Testis (tissue), 5 donors: ENCODE measurements around the gene TMEM219. TPM values are rescaled to one million over a fixed set of nuclear protein-coding genes. Genes with fewer than 3 reads are reported as not detected.

Source experiments
- DNase-seq: peaks from one replicate; pipeline ENCODE4 v3.0.0-alpha.2; 2019
- H3K27ac ChIP-seq, 2 donors: fragments of 200-600 bp; sonication (generic); one replicate each; pipeline ENCODE4 v1.5.1; 2019
- H3K27me3 ChIP-seq: fragments of 200-600 bp; sonication (generic); one replicate; pipeline ENCODE4 v1.5.1; 2019
- H3K36me3 ChIP-seq: fragments of 200-600 bp; sonication (generic); one replicate; pipeline ENCODE4 v1.5.1; 2017; ENCODE audit warnings: low read depth; ENCODE audit errors: missing control alignments
- H3K4me1 ChIP-seq: fragments of 200-600 bp; sonication (generic); one replicate; pipeline ENCODE4 v1.5.1; 2019
- H3K4me3 ChIP-seq, 2 donors: fragments of 200-600 bp; sonication (generic); one replicate each; pipeline ENCODE4 v1.5.1; 2017 to 2019
- H3K9me3 ChIP-seq: fragments of 200-600 bp; sonication (generic); one replicate; pipeline ENCODE4 v1.5.1; 2017
- POLR2A ChIP-seq: fragments of 450-650 bp; IDR thresholded peaks from one replicate; pipeline ENCODE4 v1.6.1; 2017; ENCODE audit warnings: antibody characterized with exemption, mild to moderate bottlenecking, moderate library complexity
- WGBS, 2 donors: methylation state at CpG; one replicate each; pipeline ENCODE4 v1.1.5; 2018; 5-methylcytosine and 5-hydroxymethylcytosine counted together
- intact Hi-C: fragments of 100-400 bp; cut with DNase I; formaldehyde crosslinking; loops from one replicate; pipeline ENCODE4 v1.15.1; 2023; ENCODE audit warnings: low total_unique reads
- long read RNA-seq, 2 donors: transcript quantifications; one replicate each; lab custom pipeline, GENCODE V29; 2026
- polyA plus RNA-seq: library from polyadenylated mRNA; stranded (reverse); fragments of 350-450 nt; fragmentation: Illumina TruSeq; extraction: RNeasy Lipid Tissue Mini Kit (QIAGEN cat#74804); gene quantifications from one replicate; pipeline ENCODE4 v1.2.3, GENCODE V29; 2014; ENCODE audit warnings: low read depth, low replicate concordance; ENCODE audit not compliant: insufficient read depth
- total RNA-seq, 2 donors: library from RNA; depleted of rRNA; stranded (reverse); fragments of >200 nt; gene quantifications; one replicate each; pipeline ENCODE4 v1.2.3, GENCODE V29; 2016
- TF ChIP-seq, protein P1 (sequence below), 3 experiments: fragments of 450-650 bp in 2 of 3; fragments of 200-600 bp in 1 of 3; sonication (generic) in 1 of 3; IDR thresholded peaks; one replicate each; pipeline ENCODE4 v1.5.1; 2016 to 2019; ENCODE audit warnings: antibody characterized with exemption in 3 of 3, mild to moderate bottlenecking in 2 of 3, moderate library complexity in 1 of 3

The TMEM219 gene, protein sequence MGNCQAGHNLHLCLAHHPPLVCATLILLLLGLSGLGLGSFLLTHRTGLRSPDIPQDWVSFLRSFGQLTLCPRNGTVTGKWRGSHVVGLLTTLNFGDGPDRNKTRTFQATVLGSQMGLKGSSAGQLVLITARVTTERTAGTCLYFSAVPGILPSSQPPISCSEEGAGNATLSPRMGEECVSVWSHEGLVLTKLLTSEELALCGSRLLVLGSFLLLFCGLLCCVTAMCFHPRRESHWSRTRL
- 100 to 1,000 TPM; 160 to 203 TPM for total RNA-seq
- polyA plus RNA-seq: 280 TPM
- long read RNA-seq, donor 1, transcript TMEM219-204 (5 exons, 1,292 nt): major isoform, 32 of 80 reads
- long read RNA-seq, donor 1, transcript TMEM219-201 (6 exons, 999 nt): minor isoform, 25 of 80 reads
- long read RNA-seq, donor 1, partial matches to known transcripts: 5 of 80 reads
- long read RNA-seq, donor 1, other reads (novel, unspliced or antisense): 17 of 80 reads
- long read RNA-seq, donor 2, transcript TMEM219-201 (6 exons, 999 nt): minor isoform, 12 of 52 reads
- long read RNA-seq, donor 2, transcript TMEM219-204 (5 exons, 1,292 nt): major isoform, 16 of 52 reads
- long read RNA-seq, donor 2, partial matches to known transcripts: 9 of 52 reads
- long read RNA-seq, donor 2, other reads (novel, unspliced or antisense): 14 of 52 reads

DNA sequence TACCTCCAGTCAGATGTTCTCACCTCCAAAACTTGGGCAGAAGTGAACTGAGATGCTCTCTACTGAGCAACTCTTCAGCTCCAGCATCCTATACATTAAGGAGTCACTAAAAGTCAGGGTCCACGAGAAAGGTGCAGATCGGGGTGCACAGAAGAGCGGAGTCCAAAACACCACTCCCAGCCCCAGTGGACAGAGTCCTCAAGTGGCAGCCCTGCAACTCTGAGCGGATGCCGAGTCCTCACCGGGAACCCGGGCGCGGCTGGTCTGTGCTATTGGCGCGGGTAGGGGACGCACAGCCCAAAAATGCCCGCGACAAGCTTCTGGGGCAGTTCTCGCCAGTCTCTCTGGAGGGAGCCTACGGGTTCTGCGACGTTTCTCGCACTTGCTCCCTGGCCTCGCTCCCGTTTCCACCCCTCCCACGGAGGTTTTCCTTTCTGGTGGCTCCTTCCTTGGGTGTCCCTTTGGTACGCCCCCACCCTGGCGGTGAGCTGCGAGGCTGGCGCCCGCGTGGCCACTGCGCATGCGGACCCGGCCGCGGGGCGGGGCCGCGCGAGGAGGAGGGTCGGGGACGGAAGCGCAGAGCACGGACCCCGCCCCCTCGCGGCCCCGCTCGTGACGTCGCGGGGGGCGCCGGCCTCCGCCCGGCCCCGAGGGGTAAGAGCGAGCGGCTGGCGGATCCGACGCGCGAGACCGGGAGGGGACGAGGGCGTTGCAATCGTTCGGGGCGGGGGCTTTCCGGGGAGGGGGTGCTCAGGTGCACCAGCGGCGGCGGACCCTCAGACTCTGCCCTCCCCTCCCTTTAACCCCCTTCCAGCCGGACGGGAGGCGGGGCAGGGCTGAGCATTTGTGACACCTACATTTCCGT lies at the start of gene TMEM219:
Gene TMEM219, plus strand, starts transcription at position 601 of the 865 bp plus-strand sequence. CDS start 1,065 bp downstream, outside the sequence.
- peak; percentile 93 for DNase-seq
- WGBS, 2 donors: 1 to 2% methylated on average over 11 to 72 of the region's 75 CpGs
- peak within 1 kb of the TSS; percentile 81 to 89 for H3K4me3 ChIP-seq
- TF ChIP-seq, protein P1, sequence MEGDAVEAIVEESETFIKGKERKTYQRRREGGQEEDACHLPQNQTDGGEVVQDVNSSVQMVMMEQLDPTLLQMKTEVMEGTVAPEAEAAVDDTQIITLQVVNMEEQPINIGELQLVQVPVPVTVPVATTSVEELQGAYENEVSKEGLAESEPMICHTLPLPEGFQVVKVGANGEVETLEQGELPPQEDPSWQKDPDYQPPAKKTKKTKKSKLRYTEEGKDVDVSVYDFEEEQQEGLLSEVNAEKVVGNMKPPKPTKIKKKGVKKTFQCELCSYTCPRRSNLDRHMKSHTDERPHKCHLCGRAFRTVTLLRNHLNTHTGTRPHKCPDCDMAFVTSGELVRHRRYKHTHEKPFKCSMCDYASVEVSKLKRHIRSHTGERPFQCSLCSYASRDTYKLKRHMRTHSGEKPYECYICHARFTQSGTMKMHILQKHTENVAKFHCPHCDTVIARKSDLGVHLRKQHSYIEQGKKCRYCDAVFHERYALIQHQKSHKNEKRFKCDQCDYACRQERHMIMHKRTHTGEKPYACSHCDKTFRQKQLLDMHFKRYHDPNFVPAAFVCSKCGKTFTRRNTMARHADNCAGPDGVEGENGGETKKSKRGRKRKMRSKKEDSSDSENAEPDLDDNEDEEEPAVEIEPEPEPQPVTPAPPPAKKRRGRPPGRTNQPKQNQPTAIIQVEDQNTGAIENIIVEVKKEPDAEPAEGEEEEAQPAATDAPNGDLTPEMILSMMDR (IDR thresholded peaks at IDR 0.05): peak; percentile 21 to 83 (median 80)
- TF ChIP-seq POLR2A: peak; percentile 39
- no peaks in the 10 kb centered on the region for H3K36me3 ChIP-seq
- peak within 1 kb of the TSS; percentile 89 to 96 for H3K27ac ChIP-seq
- H3K9me3 ChIP-seq: no peaks in the 10 kb centered on the region
- no peaks in the 10 kb centered on the region for H3K27me3 ChIP-seq
- H3K4me1 ChIP-seq: peaks cover 17% of the 10 kb centered on the region
- intact Hi-C loops: no loop called here

DNA sequence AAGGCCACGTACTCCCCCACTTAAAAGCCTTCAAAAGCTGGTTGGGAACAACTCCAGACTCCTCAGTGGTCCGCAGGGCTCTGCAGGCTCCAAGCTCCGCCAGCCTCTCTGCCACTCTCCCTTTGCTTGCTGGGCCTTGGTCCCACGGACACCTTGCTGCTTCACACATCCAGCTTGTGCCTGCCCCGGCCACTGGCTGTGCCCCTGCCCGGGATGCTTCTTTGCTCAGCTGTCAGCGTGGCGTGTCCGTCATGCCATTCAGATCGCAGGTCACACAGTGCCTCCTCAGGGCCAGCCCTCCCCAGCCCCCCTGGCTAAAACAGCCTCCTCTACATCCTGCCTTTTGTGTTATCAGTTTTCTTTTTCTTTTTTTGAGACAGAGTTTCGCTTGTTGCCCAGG lies 49.8 kb upstream of the TMEM219 start:
- H3K4me1 ChIP-seq: no peaks in the 10 kb centered on the region
- 64 to 76% methylated on average over 10 to 11 of the region's 11 CpGs for WGBS, 2 donors
- intact Hi-C loops: no loop called here
- H3K27me3 ChIP-seq: no peaks in the 10 kb centered on the region
- TF ChIP-seq POLR2A: no peak
- TF ChIP-seq, protein P1 (IDR thresholded peaks at IDR 0.05): no peak
- no peak overlapping the region for H3K4me3 ChIP-seq
- no peaks in the 10 kb centered on the region for H3K9me3 ChIP-seq
- DNase-seq: peak; percentile 49
- H3K27ac ChIP-seq: no peak overlapping the region
- H3K36me3 ChIP-seq: peaks cover under 1% of the 10 kb centered on the region

DNA sequence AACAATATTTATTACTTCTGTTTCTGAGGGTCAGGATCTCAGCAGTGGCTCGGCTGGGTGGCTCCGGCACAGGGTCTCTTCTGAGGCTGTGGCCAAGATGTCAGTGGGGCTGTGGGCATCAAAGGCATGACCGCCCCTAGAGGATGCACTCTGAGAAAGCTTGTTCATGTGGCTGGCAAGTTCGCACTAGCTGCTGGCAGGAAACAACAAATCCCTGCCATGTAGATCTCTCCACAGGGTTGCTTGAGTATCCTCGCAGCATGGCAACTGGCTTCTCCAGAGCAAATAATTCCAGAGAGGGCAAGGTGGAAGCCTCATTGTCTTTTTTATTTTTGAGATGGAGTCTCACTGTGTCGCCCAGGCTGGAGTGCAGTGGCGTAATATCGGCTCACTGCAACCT lies 48.4 kb upstream of the TMEM219 start:
- intact Hi-C loops: no loop called here

DNA sequence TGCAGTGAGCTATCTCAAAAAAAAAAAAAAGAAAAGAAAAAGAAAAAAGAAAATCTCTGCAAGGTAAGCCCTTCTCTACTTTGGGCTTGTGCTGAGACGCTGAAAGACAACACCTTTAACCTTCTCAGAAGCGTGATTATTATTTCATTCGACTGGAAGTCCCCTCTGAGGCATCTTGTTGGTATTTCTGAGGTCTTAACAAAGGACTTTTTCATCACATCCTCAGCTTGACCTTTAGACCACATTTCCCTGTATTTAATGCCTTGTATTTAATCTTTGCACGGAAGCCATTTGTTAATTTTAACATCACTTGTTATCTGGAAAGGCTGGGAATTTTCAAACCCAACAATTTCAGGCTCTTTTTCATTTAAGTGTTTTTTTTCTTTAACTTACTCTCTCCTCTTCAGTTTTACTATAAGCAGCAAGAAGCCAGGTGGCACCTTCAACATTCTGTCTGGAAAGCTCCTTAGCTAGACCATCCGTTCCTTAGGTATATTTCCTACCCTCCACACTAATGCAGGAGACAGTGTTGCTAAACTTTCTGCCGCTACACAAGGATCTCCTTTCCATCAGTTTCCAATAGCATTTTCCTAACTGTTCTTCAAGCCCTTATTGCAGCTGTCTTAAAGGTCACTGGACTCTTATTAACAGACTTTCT lies 46.2 kb upstream of the TMEM219 start:
- DNase-seq: no peak
- Histone ChIP-seq H3K27me3 (no peaks in the 10 kb centered on the region), H3K4me1 (peaks cover 5% of the 10 kb centered on the region), H3K9me3 (no peaks in the 10 kb centered on the region), H3K27ac (no peak overlapping the region), H3K4me3 (no peak overlapping the region), H3K36me3 (peaks cover 4% of the 10 kb centered on the region)
- WGBS, 2 donors: 76 to 79% methylated on average over 6 of the region's 6 CpGs
- TF ChIP-seq POLR2A: no peak
- TF ChIP-seq, protein P1 (IDR thresholded peaks at IDR 0.05): no peak
- intact Hi-C loops: no loop called here

More for the DNA sequence above, 48.4 kb upstream of the TMEM219 start:
- peaks cover 4% of the 10 kb centered on the region for H3K36me3 ChIP-seq
- no peak for DNase-seq
- WGBS, 2 donors: 95 to 96% methylated on average over 8 of the region's 8 CpGs
- TF ChIP-seq, protein P1 (IDR thresholded peaks at IDR 0.05): no peak
- no peak for TF ChIP-seq POLR2A
- no peak overlapping the region for H3K27ac ChIP-seq
- H3K4me1 ChIP-seq: no peaks in the 10 kb centered on the region
- no peaks in the 10 kb centered on the region for H3K9me3 ChIP-seq
- no peak overlapping the region for H3K4me3 ChIP-seq
- H3K27me3 ChIP-seq: no peaks in the 10 kb centered on the region
